ENCODE results near the gene NFXL1.

The NFXL1 gene

DNA sequence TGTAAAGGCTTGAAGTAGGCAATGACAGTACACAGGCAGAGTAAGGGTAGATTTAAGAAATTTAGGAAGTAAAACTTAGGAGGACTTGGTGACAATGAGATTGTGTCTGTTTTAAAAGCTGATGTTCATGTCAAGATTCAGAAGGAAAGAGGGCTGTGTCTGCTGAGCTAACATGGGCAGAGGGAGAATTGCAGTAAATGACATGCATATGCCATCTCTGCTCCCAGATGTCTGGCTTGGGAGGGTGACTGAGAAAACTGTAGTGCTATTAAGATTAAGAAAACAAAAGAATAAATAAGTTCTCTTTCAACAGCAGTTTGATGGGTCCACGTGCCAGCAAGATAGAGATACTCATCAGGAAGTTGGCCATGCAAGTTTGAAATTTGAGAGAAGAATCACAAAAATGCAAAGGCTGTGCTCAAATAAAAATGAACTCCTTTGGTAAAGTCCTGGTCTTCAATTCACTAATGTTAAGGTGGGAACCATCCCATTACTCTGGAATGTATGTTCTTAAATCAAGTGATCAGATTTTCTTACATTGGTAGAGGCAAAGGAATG, 7.2 kb downstream of the NFXL1 start:
- no peak overlapping the region for H3K4me3 ChIP-seq (ENCODE audit: low read depth, low read length)
- no peak for DNase-seq (ENCODE audit: low read depth)

DNA sequence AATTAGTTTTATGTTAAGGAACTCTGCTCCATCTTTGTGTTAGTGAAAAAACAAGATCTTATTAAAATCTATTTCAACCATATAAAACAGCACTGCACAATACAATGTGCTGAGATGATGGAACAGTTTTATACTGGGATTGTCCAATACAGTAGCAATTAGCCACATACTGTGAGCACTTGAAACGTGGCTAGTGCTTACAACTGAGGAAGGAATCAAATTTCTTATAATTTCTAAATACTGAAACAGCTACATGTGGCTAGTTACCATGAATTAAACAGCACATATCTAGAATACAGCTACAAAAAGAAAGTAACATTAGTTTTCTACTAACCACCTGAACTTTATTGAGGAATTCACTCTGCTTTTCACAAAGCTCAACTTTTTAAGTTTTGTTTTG, 14.7 kb downstream of the NFXL1 start:
- H3K4me3 ChIP-seq (ENCODE audit: low read depth, low read length) = no peak overlapping the region
- DNase-seq (ENCODE audit: low read depth) = no peak

GRCh38 chr4:47891928-47892327, 22.5 kb downstream of the NFXL1 start:
- no peak for DNase-seq (ENCODE audit: low read depth)
- H3K4me3 ChIP-seq (ENCODE audit: low read depth, low read length) = no peak overlapping the region

DNA sequence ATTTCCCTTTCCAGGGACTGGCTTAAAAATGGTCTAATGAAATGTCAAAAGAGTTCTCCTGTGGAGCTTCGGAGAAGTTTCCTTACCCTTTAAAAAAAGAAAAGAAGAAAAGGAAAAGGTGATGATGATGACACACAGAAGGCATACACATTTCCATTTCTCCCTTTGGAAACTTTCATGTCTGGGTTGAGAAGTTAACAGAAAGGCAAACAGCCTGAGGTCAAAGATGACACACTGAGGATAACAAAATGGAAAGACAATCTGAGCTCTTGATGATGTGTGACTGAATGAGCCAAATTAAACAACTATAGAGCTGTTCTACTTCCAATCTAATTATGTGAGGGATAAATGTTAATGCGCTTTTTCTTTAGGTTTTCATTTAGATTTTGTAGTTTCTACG, 32.2 kb downstream of the NFXL1 start:
- no peak overlapping the region for H3K4me3 ChIP-seq (ENCODE audit: low read depth, low read length)
- no peak for DNase-seq (ENCODE audit: low read depth)

- no peak overlapping the region for H3K4me3 ChIP-seq (ENCODE audit: low read depth, low read length)
- DNase-seq (ENCODE audit: low read depth) = no peak
Measured at GRCh38 chr4:47879458-47879857, 34.9 kb downstream of the NFXL1 start.

DNA sequence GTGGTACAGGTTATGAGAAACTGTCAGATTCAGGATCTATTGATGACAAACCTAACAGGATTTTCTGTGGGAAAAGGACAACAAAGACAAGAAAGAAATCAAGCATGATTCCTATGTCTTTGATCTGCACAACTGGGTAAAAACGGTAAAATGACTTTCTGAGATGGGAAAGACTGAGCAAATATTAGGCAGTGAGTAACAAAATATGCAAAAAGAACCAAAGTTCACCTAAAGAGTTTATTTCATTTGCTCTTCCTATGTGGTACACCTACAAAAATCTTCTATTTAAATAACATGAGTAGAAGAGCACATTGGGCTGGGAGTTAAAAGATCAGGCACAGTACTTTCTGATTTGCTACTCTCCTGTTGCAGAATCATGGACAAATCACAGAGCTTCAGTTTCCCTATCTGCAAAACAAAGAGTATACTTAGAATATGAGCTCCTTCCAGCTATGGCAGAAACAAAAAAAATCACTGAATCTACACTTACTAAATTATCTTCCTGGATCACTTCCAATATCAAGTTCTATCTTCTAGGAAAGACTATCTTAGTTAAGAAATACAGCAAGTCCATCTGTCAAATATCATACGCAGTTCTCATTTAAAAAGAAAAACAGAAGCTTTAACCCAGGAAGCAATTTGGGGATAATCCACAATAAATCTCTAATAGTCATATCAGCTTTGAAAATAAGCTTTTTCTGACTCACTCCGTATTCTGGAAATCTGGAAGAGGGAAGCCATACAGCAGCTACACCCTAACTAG, 37.4 kb downstream of the NFXL1 start:
- no peak overlapping the region for H3K4me3 ChIP-seq (ENCODE audit: low read depth, low read length)

DNA sequence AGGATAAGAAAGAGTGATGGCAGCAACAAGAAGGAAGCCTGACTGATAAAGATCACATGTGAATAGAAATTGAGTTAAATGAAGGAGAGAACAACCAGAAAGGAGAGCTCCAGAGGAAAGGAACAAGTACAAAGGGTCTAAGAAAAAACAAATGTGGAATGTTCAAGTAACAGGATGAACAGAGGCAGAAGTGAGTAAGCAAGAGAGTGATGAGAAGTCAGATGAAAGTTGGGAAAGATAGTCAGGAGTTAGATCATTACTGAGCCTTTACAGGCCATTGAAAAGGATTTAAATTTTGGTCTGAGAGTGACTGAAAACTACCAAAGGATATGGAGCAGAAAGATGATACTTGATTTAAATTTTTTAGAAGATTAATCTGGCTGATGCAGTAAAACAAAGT, 38.1 kb downstream of the NFXL1 start:
- H3K4me3 ChIP-seq (ENCODE audit: low read depth, low read length) = no peak overlapping the region
- DNase-seq (ENCODE audit: low read depth) = no peak

More for the DNA sequence above, 37.4 kb downstream of the NFXL1 start:
- no peak for DNase-seq (ENCODE audit: low read depth)

GRCh38 chr4:47873877-47874541, 40.4 kb downstream of the NFXL1 start:
- H3K4me3 ChIP-seq (ENCODE audit: low read depth, low read length) = no peak overlapping the region
- no peak for DNase-seq (ENCODE audit: low read depth)

- no peak overlapping the region for H3K4me3 ChIP-seq (ENCODE audit: low read depth, low read length)
- DNase-seq (ENCODE audit: low read depth) = no peak
Measured at GRCh38 chr4:47863486-47863885, 50.9 kb downstream of the NFXL1 start.

DNA sequence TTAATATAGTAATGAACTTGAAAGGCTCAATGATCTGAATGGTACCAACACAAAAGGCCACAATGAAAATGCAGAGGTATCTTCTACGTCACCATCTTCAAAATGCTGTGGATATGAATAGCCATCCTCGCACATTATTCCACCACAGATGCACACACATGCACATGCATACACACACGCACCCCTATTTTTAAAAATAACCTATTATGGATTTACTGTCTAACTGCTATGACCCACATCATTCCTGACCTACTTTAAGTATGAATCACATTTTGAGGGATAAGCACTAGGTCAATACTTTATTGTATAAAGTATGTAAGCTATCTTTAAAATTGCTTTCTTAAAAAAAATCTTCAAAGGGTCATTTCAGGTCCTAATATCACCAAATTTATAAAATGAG, 52.1 kb downstream of the NFXL1 start:
- DNase-seq (ENCODE audit: low read depth) = no peak
- H3K4me3 ChIP-seq (ENCODE audit: low read depth, low read length) = no peak overlapping the region

- no peak overlapping the region for H3K4me3 ChIP-seq (ENCODE audit: low read depth, low read length)
- no peak for DNase-seq (ENCODE audit: low read depth)
Measured at GRCh38 chr4:47860305-47860704, 54.1 kb downstream of the NFXL1 start.

DNA sequence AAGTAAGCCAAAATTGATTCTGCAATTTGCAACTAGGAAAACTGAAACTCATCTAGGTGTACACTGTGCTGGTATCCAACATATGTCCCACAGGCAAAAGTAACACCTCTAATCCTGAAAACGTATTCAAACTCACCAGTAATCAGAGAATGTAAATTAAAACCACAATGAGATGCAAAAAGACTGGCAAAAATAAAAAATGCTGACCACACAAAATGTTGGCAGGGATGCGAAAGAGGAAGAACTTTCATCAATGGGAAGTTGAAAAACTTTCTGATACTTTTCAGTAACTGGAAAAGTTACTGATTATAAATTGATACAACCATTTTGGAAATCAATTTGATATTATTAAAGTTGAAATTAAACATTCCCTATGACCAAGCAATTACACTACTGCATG, 56.4 kb downstream of the NFXL1 start:
- no peak for DNase-seq (ENCODE audit: low read depth)

GRCh38 chr4:47856713-47857112, 57.7 kb downstream of the NFXL1 start:
- no peak for DNase-seq (ENCODE audit: low read depth)
- no peak overlapping the region for H3K4me3 ChIP-seq (ENCODE audit: low read depth, low read length)

More for the DNA sequence above, 56.4 kb downstream of the NFXL1 start:
- H3K4me3 ChIP-seq (ENCODE audit: low read depth, low read length) = no peak overlapping the region

DNA sequence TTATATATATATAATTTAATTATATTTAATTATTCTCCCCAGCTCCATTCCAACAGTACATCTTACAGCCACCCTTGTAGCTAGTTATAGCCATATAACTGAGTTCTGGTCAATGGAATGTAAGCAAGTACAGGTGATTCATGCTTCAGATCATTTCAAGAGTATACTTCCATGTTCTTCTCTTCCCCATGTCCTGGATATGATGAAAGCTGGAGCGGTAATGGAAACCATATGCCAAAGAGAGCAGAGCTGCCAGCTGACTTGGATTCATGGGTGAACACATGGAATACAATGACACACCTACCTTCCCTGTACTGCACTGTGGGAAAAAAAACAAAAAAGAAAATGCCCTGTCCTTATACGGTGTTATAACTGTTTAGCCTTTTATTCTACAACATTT, 59.0 kb downstream of the NFXL1 start:
- DNase-seq (ENCODE audit: low read depth) = peak; percentile 70
- H3K4me3 ChIP-seq (ENCODE audit: low read depth, low read length) = no peak overlapping the region

DNA sequence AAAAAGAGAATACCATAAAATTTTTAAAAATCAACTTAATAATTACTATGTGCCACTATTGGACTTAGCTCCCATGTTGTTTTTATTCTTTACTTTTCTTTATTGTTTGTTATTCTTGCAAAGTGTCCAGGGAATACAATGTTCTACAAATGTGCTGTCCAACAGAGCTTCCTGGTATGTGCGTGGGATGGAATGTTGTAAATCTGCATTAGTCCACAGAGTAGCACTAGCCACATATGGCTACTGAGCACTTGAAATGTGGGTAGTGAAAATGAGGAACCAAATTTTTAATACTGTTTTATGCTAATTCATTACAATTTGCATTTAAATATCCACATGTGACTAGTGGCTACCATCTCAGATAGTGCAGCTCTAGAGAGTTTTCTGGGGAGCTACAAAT, 62.2 kb downstream of the NFXL1 start:
- no peak overlapping the region for H3K4me3 ChIP-seq (ENCODE audit: low read depth, low read length)
- DNase-seq (ENCODE audit: low read depth) = peak; percentile 92

- H3K4me3 ChIP-seq (ENCODE audit: low read depth, low read length) = no peak overlapping the region
- no peak for DNase-seq (ENCODE audit: low read depth)
Measured at GRCh38 chr4:47849466-47849865, 64.9 kb downstream of the NFXL1 start.

- no peak for DNase-seq (ENCODE audit: low read depth)
- H3K4me3 ChIP-seq (ENCODE audit: low read depth, low read length) = no peak overlapping the region
Measured at GRCh38 chr4:47848041-47848440, 66.3 kb downstream of the NFXL1 start.

GRCh38 chr4:47842985-47843384, 71.4 kb downstream of the NFXL1 start:
- no peak for DNase-seq (ENCODE audit: low read depth)
- no peak overlapping the region for H3K4me3 ChIP-seq (ENCODE audit: low read depth, low read length)

DNA sequence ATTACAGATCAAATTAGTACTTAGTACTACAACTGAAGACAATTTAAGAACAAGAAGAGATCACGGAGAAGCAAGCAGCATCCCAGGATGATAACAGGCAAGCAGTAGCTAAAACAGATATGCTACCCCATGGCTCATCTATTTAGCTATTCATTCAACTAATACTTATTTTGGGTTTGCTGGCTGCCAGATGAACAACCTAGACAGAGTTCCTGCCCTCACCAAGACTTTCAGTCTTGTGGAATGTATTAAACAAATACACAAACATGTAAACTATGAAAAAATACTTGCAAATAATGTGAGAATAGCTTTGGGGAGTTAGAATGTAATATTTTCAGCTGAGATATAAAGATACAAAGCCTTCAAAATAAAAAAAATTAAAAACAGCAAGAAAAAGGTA, 74.1 kb downstream of the NFXL1 start:
- H3K4me3 ChIP-seq (ENCODE audit: low read depth, low read length) = no peak overlapping the region
- DNase-seq (ENCODE audit: low read depth) = no peak

GRCh38 chr4:47839259-47839658, 75.1 kb downstream of the NFXL1 start:
- no peak overlapping the region for H3K4me3 ChIP-seq (ENCODE audit: low read depth, low read length)
- no peak for DNase-seq (ENCODE audit: low read depth)

- no peak for DNase-seq (ENCODE audit: low read depth)
- no peak overlapping the region for H3K4me3 ChIP-seq (ENCODE audit: low read depth, low read length)
Measured at GRCh38 chr4:47838445-47838844, 75.9 kb downstream of the NFXL1 start.

Data from skeletal muscle cell (primary cell).